HepG2 (cell line): ENCODE measurements around the gene STUB1. TPM values are rescaled to one million over a fixed set of nuclear protein-coding genes. Genes with fewer than 3 reads are reported as not detected.

ENCODE experiments used
- ATF7-NPFF ChIP-seq: sonication (generic); formaldehyde crosslinking; IDR thresholded peaks from 2 replicates; pipeline ENCODE4 v1.8.1; 2023; ENCODE audit warnings: mild to moderate bottlenecking, low read depth, missing genetic modification reagents, moderate library complexity
- BORCS8-MEF2B ChIP-seq: sonication (generic); formaldehyde crosslinking; IDR thresholded peaks from 2 replicates; pipeline ENCODE4 v1.8.0; 2022; ENCODE audit warnings: mild to moderate bottlenecking, missing genetic modification reagents
- CCDC6 ChIP-seq: sonication (generic); formaldehyde crosslinking; IDR thresholded peaks from 2 replicates; pipeline ENCODE4 v1.8.1; 2022; ENCODE audit warnings: mild to moderate bottlenecking, missing genetic modification reagents, moderate library complexity
- CHD4 ChIP-seq: fragments of 200-600 bp; sonication (generic); IDR thresholded peaks from 2 replicates; pipeline ENCODE4 v1.7.0; 2017; ENCODE audit warnings: mild to moderate bottlenecking, low read length, borderline replicate concordance
- FOXA3 ChIP-seq: IDR thresholded peaks from 2 replicates; pipeline ENCODE4 v1.6.1; 2016; ENCODE audit warnings: missing genetic modification reagents, missing compliant biosample characterization
- GPN1 ChIP-seq: sonication (generic); formaldehyde crosslinking; IDR thresholded peaks from 2 replicates; pipeline ENCODE4 v1.5.1; 2020; ENCODE audit warnings: missing genetic modification reagents, borderline replicate concordance
- HNRNPK ChIP-seq: fragments of 200-400 bp; formaldehyde crosslinking; IDR thresholded peaks from 2 replicates; pipeline ENCODE4 v1.6.1; 2018; ENCODE audit warnings: low read length, low read depth, moderate library complexity, mild to moderate bottlenecking; ENCODE audit not compliant: poor library complexity, severe bottlenecking
- KDM5B ChIP-seq: sonication (generic); formaldehyde crosslinking; IDR thresholded peaks from 2 replicates; pipeline ENCODE4 v1.4.0; 2020; ENCODE audit warnings: missing genetic modification reagents, mild to moderate bottlenecking, borderline replicate concordance
- MBNL3 ChIP-seq: fragments of 250-450 bp; sonication (Bioruptor Pico); conservative IDR thresholded peaks from 2 replicates; pipeline ENCODE4 v1.8.0; 2022; ENCODE audit warnings: mild to moderate bottlenecking, inconsistent platforms
- NKX3-1 ChIP-seq: sonication (generic); formaldehyde crosslinking; IDR thresholded peaks from 2 replicates; pipeline ENCODE4 v1.5.0; 2020; ENCODE audit warnings: missing genetic modification reagents
- SNAPC2 ChIP-seq: sonication (generic); formaldehyde crosslinking; IDR thresholded peaks from 2 replicates; pipeline ENCODE4 v1.8.1; 2022; ENCODE audit warnings: mild to moderate bottlenecking, missing genetic modification reagents
- SP5 ChIP-seq: IDR thresholded peaks from 2 replicates; pipeline ENCODE4 v1.6.1; 2016; ENCODE audit warnings: low read depth, borderline replicate concordance
- ZBTB1 ChIP-seq: sonication (generic); formaldehyde crosslinking; IDR thresholded peaks from 2 replicates; pipeline ENCODE4 v1.4.0; 2020; ENCODE audit warnings: missing genetic modification reagents, borderline replicate concordance
- ZC3H13 ChIP-seq: sonication (generic); formaldehyde crosslinking; IDR thresholded peaks from 2 replicates; pipeline ENCODE4 v1.8.1; 2023; ENCODE audit warnings: mild to moderate bottlenecking, missing genetic modification reagents, moderate library complexity
- ZNF143 ChIP-seq: sonication (generic); formaldehyde crosslinking; IDR thresholded peaks from 2 replicates; pipeline ENCODE4 v1.4.0; 2020; ENCODE audit warnings: missing genetic modification reagents
- ZNF225 ChIP-seq: sonication (generic); formaldehyde crosslinking; IDR thresholded peaks from 2 replicates; pipeline ENCODE4 v1.4.0; 2020; ENCODE audit warnings: mild to moderate bottlenecking, missing genetic modification reagents
- ZNF234 ChIP-seq: sonication (generic); formaldehyde crosslinking; conservative IDR thresholded peaks from 2 replicates; pipeline ENCODE4 v1.5.1; 2020; ENCODE audit warnings: mild to moderate bottlenecking, missing genetic modification reagents
- ZNF296 ChIP-seq: sonication (generic); formaldehyde crosslinking; conservative IDR thresholded peaks from 2 replicates; pipeline ENCODE4 v1.5.0; 2020; ENCODE audit warnings: mild to moderate bottlenecking, missing genetic modification reagents
- ZNF430 ChIP-seq: sonication (generic); formaldehyde crosslinking; IDR thresholded peaks from 2 replicates; pipeline ENCODE4 v1.9.0; 2021; ENCODE audit warnings: mild to moderate bottlenecking, missing genetic modification reagents
- ZNF547 ChIP-seq: sonication (generic); formaldehyde crosslinking; IDR thresholded peaks from 2 replicates; pipeline ENCODE4 v1.5.1; 2020; ENCODE audit warnings: mild to moderate bottlenecking, missing genetic modification reagents
- ZNF550 ChIP-seq: sonication (generic); formaldehyde crosslinking; IDR thresholded peaks from 2 replicates; pipeline ENCODE4 v1.4.0; 2020; ENCODE audit warnings: mild to moderate bottlenecking, missing genetic modification reagents, borderline replicate concordance
- ZNF816 ChIP-seq: sonication (generic); formaldehyde crosslinking; IDR thresholded peaks from 2 replicates; pipeline ENCODE4 v1.8.0; 2022; ENCODE audit warnings: missing genetic modification reagents, mild to moderate bottlenecking, borderline replicate concordance
- polyA plus RNA-seq, 8 experiments: library from polyadenylated mRNA; depleted of rRNA in 3 of 8; stranded (reverse) in 7 of 8; unstranded in 1 of 8; fragments of >200 nt; fragmentation: Illumina TruSeq in 4 of 8; extraction: Trizol in 4 of 8; gene quantifications; 2 replicates each; pipeline versions ENCODE4 v1.2.1 to v1.2.3, GENCODE V29; 2011 to 2016; ENCODE audit warnings: low read depth in 4 of 8, missing spikeins in 1 of 8, mixed read lengths in 1 of 8; ENCODE audit not compliant: insufficient read depth in 1 of 8
- total RNA-seq, 5 experiments: library from RNA; depleted of rRNA; stranded (reverse); fragments of >200 nt; fragmentation: Illumina TruSeq; extraction: Trizol; gene quantifications; 2 replicates each; pipeline ENCODE4 v1.2.3, GENCODE V29; 2016; ENCODE audit warnings: low read depth in 1 of 5
- TF ChIP-seq, protein P1 (sequence below): sonication (generic); formaldehyde crosslinking; IDR thresholded peaks from 2 replicates; pipeline ENCODE4 v1.4.0; 2020; ENCODE audit warnings: missing genetic modification reagents
- TF ChIP-seq, protein P2 (sequence below): sonication (generic); formaldehyde crosslinking; IDR thresholded peaks from 2 replicates; pipeline ENCODE4 v1.5.0; 2020; ENCODE audit warnings: mild to moderate bottlenecking, missing genetic modification reagents, moderate library complexity
- TF ChIP-seq, protein P3 (sequence below): sonication (generic); formaldehyde crosslinking; IDR thresholded peaks from 2 replicates; pipeline ENCODE4 v1.4.0; 2020; ENCODE audit warnings: missing genetic modification reagents; ENCODE audit errors: not compliant biosample characterization
- TF ChIP-seq, protein P4 (sequence below): IDR thresholded peaks from 2 replicates; pipeline ENCODE4 v1.6.1; 2016; ENCODE audit warnings: low read depth, borderline replicate concordance

Gene STUB1
- total and polyA plus RNA-seq, 2 of the 13 experiments (the other 11 are each of a cell fraction or from before 2014, with no cell fraction given), result 52.9 to 78.2 TPM

DNA sequence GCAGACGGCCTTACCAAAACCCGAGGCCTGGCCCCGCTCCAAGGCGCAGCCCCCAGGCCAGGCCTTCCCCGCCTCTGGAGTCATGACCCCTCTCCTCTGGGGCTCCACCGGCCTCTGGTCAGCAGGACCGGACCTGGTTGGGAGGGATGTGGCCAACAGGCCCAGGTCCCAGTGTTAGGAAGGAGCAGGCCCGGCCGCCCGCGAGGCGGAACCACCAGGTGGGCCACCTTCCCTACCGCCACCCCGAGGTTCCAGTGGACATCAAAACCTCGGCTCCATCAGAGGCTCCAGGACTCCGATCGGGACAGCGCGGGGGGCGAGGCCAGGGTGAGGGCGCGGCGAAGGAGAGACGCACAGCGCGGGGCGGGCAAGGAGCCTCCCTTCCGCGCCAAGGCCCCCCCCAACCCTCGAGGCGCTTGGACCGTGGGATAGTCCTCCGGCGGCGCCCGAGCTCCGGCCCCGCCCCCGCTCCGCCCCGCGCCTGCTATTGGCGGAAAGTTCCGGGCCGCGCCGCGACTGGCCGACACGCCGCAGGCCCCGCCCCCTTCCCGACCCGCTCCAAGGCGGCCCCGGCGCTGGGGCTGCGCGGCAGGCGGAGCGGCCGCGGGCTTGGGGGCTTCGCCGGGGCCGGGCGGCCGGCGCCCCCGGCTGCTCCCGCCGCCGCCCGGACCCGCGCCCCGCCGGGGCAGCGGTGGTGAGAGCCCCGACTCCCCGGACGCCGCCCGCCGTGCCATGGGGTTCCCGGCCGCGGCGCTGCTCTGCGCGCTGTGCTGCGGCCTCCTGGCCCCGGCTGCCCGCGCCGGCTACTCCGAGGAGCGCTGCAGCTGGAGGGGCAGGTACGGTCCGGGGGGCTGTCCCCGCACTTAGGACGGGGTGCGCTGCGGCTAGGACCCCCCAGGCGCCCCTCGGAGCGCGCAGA, 34.6 kb downstream of the STUB1 start, which contains the start of gene METRN (continued):
- TF ChIP-seq, protein P1, sequence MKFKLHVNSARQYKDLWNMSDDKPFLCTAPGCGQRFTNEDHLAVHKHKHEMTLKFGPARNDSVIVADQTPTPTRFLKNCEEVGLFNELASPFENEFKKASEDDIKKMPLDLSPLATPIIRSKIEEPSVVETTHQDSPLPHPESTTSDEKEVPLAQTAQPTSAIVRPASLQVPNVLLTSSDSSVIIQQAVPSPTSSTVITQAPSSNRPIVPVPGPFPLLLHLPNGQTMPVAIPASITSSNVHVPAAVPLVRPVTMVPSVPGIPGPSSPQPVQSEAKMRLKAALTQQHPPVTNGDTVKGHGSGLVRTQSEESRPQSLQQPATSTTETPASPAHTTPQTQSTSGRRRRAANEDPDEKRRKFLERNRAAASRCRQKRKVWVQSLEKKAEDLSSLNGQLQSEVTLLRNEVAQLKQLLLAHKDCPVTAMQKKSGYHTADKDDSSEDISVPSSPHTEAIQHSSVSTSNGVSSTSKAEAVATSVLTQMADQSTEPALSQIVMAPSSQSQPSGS (CRISPR knock-in tag), result no peak
- TF ChIP-seq ZNF430 (0 out of 2 replicates have a peak, but pooled peaks have one; percentile 33), NKX3-1 (CRISPR knock-in tag) (no peak), KDM5B (CRISPR knock-in tag) (0 out of 2 replicates have a peak, but pooled peaks have one; percentile 34), SNAPC2 (CRISPR knock-in tag) (0 out of 2 replicates have a peak, but pooled peaks have one; percentile 44), ZBTB1 (CRISPR knock-in tag) (no peak), ZNF816 (CRISPR knock-in tag) (no peak), GPN1 (CRISPR knock-in tag) (no peak), ZNF225 (CRISPR knock-in tag) (peak; percentile 43; the same call in 1 of the 2 replicates), ATF7-NPFF (CRISPR knock-in tag) (peak; percentile 41; the same call in 1 of the 2 replicates), MBNL3 (CRISPR knock-in tag) (no peak), ZNF234 (no peak), HNRNPK (no peak), ZC3H13 (CRISPR knock-in tag) (no peak), ZNF296 (CRISPR knock-in tag) (no peak), ZNF143 (CRISPR knock-in tag) (no peak), ZNF550 (CRISPR knock-in tag) (no peak), CHD4 (no peak), ZNF547 (peak; percentile 63), FOXA3 (CRISPR knock-in tag) (no peak), CCDC6 (CRISPR knock-in tag) (peak; percentile 58; the same call in 1 of the 2 replicates), BORCS8-MEF2B (CRISPR knock-in tag) (peak; percentile 49; the same call in 1 of the 2 replicates), SP5 (peak; percentile 47; the same call in 1 of the 2 replicates)
- TF ChIP-seq, protein P2, sequence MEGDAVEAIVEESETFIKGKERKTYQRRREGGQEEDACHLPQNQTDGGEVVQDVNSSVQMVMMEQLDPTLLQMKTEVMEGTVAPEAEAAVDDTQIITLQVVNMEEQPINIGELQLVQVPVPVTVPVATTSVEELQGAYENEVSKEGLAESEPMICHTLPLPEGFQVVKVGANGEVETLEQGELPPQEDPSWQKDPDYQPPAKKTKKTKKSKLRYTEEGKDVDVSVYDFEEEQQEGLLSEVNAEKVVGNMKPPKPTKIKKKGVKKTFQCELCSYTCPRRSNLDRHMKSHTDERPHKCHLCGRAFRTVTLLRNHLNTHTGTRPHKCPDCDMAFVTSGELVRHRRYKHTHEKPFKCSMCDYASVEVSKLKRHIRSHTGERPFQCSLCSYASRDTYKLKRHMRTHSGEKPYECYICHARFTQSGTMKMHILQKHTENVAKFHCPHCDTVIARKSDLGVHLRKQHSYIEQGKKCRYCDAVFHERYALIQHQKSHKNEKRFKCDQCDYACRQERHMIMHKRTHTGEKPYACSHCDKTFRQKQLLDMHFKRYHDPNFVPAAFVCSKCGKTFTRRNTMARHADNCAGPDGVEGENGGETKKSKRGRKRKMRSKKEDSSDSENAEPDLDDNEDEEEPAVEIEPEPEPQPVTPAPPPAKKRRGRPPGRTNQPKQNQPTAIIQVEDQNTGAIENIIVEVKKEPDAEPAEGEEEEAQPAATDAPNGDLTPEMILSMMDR (CRISPR knock-in tag), result peak; percentile 15; the same call in 1 of the 2 replicates
- TF ChIP-seq, protein P3, sequence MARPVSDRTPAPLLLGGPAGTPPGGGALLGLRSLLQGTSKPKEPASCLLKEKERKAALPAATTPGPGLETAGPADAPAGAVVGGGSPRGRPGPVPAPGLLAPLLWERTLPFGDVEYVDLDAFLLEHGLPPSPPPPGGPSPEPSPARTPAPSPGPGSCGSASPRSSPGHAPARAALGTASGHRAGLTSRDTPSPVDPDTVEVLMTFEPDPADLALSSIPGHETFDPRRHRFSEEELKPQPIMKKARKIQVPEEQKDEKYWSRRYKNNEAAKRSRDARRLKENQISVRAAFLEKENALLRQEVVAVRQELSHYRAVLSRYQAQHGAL, result no peak
- TF ChIP-seq, protein P4, sequence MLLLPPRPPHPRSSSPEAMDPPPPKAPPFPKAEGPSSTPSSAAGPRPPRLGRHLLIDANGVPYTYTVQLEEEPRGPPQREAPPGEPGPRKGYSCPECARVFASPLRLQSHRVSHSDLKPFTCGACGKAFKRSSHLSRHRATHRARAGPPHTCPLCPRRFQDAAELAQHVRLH (CRISPR knock-in tag), result peak; percentile 27; the same call in 1 of the 2 replicates
